NCI-H69 (cell line): ENCODE results near the gene ZNF189.

Experiments used
- DNase-seq: peaks from one replicate; lab custom pipeline; 2025; lab: John Stamatoyannopoulos, UW

The ZNF189 gene

GRCh38 chr9:101453776-101454570 lies 55.3 kb downstream of the ZNF189 start:
- DNase-seq, result no peak

- DNase-seq, result no peak
Observed at GRCh38 chr9:101455656-101456240, 57.1 kb downstream of the ZNF189 start.

DNA sequence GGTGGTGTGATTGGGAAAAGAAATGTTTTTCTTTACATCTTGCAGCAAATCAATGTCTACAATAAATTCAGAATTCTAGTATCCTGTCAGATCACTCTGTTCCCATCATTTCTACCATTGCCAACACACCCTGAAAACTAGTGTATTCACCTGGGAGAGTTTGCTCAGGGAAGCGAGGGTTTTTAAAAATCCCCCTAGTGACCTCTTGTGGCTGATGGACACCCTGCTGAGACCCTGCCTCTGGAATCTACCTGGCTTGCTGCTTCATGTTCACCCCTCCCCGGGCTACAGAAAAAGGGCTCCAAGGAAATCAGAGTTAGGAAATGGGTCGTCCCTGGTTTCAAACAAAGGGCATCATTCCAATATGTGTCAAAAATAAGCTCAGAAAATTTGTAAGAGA lies 58.4 kb downstream of the ZNF189 start:
- peak; percentile 22 for DNase-seq

DNA sequence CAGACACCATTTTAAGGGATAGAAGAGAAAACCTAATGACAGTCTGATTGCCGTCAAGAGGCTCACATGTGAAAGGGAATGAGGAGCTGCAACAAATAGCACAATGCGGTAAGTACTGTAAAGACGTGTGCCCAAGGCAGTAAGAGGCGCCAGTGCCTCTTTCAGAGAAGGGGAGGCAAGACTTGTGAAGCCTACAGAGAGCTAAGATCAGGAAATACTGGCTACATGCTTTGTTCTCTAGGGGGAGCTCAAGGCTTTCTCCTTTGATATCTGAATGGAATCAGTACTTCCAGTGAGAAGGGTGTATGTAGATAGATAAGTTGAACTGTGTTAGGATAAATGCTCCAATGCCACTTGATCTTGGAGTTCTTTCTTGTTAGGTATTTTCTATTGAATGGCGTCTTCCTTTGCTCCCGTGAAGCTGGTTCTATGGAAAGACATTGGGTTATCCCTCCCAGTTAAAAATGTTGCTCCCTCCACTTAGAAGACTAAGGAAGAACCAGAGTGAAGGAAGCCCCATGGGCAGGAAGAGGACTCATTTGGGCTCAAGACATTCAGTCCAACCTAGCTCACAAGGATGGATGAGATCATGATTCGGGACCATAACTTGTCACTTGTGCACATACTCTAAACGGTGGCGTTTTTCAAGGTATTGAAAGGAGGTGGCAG lies 60.4 kb downstream of the ZNF189 start:
- peak; percentile 92 for DNase-seq
